H4 (cell line): ENCODE measurements around the gene NPAT. TPM values are rescaled to one million over a fixed set of nuclear protein-coding genes. Genes with fewer than 3 reads are reported as not detected.

ENCODE experiments used
- total RNA-seq: library from RNA; depleted of rRNA; stranded (reverse); fragments of >200 nt; shearing (Covaris generic); gene quantifications from 2 replicates; pipeline ENCODE4 v1.2.3, GENCODE V29; 2014; rRNA removed

The NPAT gene
- total RNA-seq, 1 experiment from 2014 or later = 9.3 TPM

Other genes starting within 250 kb of the NPAT start
- 18.4 and 19.1 TPM in 2 replicates for gene CUL5, start 213.7 kb downstream of the NPAT start, total RNA-seq
- gene ACAT1, start 101.1 kb downstream of the NPAT start, total RNA-seq = 138 and 203 TPM in 2 replicates
- 18.8 and 20.0 TPM in 2 replicates for gene ATM, start 429 bp upstream of the NPAT start, total RNA-seq
- gene C11orf65, start 244.9 kb upstream of the NPAT start, total RNA-seq = 0.41 TPM in 1 of 2 replicates, not detected in the other